ENCODE data around the gene TRPC1. TPM values are rescaled to one million over a fixed set of nuclear protein-coding genes. Genes with fewer than 3 reads are reported as not detected.

Gene TRPC1
- 43.8 and 55.2 TPM in 2 replicates for total RNA-seq

DNA sequence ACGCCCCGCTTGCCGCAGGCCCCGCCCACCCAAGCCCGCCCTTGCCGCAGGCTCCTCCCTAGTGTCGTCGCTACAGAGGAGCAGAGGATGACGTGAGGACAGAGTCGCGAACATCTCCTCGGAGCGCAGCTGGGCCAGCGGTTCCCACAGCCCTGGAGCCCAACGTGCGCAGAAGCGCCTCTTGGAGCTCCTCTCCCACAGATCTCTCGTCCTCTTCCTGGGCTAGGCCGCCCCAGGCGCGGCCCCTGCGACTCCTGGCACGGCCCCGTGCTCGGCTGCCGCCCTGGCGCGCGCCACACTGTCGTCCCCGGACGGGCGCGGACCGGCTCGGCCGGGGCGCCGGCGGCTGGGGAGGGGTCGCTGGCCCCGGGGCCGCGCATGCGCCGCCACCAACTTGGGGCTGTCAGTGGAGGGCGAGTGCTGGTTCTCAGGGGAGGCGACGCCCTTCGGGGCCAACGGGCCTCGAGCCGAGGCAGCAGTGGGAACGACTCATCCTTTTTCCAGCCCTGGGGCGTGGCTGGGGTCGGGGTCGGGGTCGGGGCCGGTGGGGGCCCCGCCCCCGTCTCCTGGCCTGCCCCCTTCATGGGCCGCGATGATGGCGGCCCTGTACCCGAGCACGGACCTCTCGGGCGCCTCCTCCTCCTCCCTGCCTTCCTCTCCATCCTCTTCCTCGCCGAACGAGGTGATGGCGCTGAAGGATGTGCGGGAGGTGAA is at the start of gene TRPC1:
TSS of gene TRPC1 (plus strand) at position 67 of the 714 bp plus-strand sequence. CDS start at position 593, 526 bp downstream.

Other genes starting within 250 kb of the TRPC1 start
- 12.3 and 13.6 TPM in 2 replicates for gene ATR, start 145.3 kb upstream of the TRPC1 start, total RNA-seq
- 0.17 and 0.47 TPM in 2 replicates for gene PLS1, start 127.6 kb upstream of the TRPC1 start, total RNA-seq
- 122 and 144 TPM in 2 replicates for gene PCOLCE2, start 165.0 kb downstream of the TRPC1 start, total RNA-seq
- 0.16 TPM in 1 of 2 replicates, not detected in the other for gene PAQR9, start 239.6 kb downstream of the TRPC1 start, total RNA-seq